Inflammatory macrophage treated with lipopolysaccharide for 1 hour (primary cell): Measurements from ENCODE around the gene RPL37.
"Not testable (repeated sequence)": the region's sequence is repeated elsewhere in the genome, so short reads cannot be mapped to it uniquely, and the experiment has no call there.

Experiments used
- DNase-seq, 2 donors: peaks; one replicate each; pipeline ENCODE4 v3.0.0-alpha.2; 2020 to 2022

RPL37 gene

GRCh38 chr5:40833712-40834229 is 1.3 kb downstream of the RPL37 start:
- no peak for DNase-seq

GRCh38 chr5:40832345-40832744 is 2.7 kb downstream of the RPL37 start:
- no peak for DNase-seq

DNA sequence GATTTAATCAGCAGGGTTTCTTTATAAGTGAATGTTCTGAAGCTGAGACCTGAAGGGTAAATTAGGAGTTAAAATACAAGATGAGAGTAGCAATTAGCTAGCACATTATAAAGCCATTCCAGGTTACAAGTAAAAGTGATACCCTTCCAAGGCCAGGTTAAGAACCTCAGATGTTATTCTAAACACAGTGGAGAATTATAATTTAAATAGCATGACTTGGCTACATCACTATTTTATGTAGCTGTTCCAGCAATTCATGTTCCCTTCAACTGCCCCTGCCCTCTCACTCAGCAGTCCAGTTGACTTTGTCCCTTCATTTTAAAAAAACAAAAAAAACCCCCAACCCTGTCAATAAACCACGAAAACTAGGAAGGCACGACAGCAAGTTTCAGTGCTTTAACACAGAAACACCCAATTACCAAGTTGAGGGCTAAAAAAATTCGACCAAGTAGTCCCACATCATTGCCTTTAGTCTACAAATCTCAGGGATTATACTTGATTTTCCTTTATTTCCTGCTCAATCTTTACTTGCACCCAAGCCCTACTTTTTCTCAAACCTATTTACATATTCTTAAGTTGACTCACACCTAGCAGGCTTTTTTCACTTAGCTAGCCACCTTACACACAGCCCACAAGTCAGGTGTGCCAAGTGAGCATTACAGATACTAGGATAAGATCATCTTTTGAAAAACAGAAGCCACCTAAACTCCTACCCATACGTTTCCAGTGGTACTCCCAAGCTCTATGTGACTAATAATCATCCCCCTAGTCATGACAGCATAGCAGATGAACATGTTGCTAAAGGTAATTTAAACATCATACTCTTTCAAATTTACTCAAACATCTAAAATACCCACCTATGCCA is 3.4 kb downstream of the RPL37 start:
- no peak for DNase-seq

DNA sequence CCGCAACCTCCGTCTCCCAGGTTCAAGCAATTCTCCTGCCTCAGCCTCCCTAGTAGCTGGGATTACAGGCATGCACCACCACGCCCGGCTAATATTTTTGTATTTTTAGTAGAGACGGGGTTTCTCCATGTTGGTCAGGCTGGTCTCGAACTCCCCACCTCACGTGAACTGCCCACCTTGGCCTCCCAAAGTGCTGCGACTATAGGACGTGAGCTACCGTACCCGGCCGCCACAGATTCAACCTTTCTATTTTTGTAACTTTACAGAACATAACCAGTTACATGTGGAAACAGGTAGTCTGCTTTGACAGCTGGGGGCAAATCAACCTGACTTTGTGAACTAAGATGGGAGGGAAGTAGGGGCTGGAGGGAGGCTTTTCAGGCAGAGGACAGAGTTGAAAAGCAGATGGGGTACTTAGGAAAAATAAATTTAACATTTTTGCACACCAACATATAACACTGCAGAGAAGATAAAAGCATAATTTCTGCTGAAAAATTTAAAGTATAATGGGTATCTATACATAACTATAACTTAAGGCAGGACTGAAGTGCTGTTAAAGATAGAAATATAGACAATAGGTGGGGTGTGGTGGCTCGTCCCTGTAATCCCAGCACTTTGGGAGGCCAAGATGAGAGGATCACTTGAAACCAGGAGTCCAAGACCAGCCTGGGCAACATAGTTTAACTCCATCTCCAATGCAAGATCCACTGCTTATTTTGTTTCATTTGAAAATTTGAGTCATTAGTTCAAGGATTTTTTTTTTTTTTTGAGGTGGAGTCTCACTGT is 5.1 kb downstream of the RPL37 start:
- no peak for DNase-seq

GRCh38 chr5:40828690-40829661 is 6.0 kb downstream of the RPL37 start:
- no peak for DNase-seq

- no peak for DNase-seq
Measured at GRCh38 chr5:40828021-40828631, 6.9 kb downstream of the RPL37 start.

- DNase-seq: no peak
Measured at GRCh38 chr5:40827188-40827977, 7.6 kb downstream of the RPL37 start.

DNA sequence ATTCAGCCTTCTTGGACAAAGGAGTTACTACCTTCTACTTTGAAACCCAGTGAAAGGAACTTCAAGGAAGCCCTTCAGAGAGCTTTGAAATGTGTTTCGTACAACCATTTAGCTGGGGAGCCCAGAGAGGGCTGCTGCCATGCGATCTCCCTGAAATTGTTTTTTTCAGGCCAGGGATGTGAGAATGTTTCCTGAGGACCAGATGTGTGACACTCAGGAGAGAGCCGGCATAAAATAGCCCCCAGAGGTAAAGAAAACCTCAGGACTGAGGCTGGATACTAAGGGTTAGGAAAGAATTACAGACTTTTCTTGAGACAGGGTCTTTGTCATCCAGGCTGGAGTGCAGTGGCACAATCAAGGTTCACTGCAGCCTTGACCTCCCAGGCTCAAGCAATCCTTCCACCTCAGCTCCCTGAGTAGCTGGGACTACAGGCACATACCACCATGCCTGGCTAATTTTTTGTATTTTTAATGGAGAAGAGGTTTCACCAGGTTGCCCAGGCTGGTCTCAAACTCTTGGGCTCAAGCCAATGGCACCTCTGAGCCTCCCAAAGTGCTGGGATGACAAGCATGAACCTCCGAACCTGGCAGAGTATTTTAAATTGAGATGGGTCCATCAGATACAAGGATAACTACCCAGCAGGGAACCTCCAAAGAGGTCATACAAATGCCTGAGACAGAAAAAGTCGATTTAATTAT is 8.4 kb downstream of the RPL37 start:
- DNase-seq: no peak

- DNase-seq: not testable (repeated sequence)
Measured at GRCh38 chr5:40825461-40826043, 9.5 kb downstream of the RPL37 start.

DNA sequence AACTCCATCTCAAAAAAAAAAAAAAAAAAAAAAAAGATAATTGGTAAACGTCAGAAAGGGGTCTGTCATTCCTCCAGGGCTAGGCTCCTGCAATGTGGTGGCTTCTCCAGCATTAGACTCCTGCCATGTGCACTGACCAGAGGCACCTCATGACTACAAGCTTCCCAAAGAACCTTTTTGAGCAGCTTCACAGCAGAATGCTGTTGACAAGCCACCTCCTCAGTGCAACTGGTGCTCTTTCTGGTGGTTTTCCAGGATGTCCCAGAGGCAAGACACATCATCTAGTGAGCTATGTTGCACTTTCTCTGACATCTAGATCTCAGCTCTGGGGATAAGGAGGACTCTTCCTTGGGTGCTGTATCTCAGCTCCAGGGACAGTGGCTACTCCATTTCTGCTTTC is 11.6 kb downstream of the RPL37 start:
- no peak for DNase-seq

GRCh38 chr5:40813698-40814281 is 21.2 kb downstream of the RPL37 start:
- no peak for DNase-seq

GRCh38 chr5:40812125-40812524 is 22.9 kb downstream of the RPL37 start:
- DNase-seq: no peak

- no peak for DNase-seq
Measured at GRCh38 chr5:40801771-40802562, 33.1 kb downstream of the RPL37 start.

DNA sequence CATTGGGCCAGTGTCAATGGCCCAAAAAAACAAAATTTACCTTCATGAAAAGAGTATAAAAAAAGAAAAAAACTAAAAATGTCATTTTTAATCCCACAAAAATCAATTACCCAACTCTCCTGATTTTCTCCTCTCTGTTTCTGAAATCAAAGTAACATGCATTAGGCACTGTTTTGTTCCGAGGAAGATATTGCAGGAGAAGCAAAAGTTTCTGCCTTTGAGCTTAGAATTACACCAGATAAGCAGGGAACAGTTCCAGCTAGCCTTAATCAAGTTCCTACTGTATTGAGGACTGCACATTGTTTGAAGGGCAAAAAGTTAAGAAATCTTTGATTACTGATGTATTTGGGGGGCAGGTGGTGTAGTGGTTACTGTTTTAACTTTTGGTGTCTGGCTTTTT is 35.8 kb downstream of the RPL37 start:
- no peak for DNase-seq

- DNase-seq: no peak
Measured at GRCh38 chr5:40798801-40799210, 36.2 kb downstream of the RPL37 start.

DNA sequence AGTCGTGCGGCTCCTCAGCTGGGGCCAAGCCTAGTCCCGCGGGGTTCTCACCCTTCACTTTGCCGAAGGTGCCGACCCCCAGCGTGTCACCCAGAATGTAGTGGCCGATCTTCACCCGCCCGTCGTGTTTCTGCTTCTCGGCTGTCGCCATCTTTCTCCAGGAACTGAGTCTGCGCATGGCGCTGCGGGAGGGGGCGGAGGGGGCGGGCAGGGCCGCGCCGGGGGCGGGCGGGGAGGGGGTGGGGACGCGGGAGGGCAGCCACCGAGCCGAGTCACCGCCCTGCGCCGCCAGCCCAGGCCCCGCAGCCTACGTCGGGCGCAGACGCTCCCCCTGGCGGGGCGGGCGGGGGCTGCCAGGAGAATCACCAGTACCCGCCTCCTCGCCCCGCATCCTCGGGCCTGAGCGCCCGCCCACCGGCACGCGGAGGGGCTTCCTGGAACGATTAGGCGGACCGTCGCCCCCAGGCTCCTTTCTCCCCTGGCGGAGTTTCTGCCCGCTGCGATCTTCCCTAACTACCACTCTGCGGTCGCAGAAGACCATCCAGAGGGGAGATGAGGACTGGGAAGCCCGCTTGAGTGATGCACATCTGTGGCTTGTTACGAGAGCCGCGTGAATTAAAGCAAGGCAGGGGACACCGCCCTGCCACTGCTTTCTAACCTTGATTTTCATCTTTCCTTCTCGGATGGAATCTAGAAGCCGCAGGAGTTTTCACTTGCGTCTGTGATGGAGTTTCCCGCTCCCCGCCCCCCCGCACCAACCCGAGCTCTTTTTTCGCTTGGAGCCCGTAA is 36.8 kb downstream of the RPL37 start, which contains the start of gene PRKAA1:
Gene PRKAA1 (minus strand): TSS at position 363 of the 789 bp plus-strand sequence. CDS start 185 bp downstream, at position 178.
- peak; percentile 59 to 81 for DNase-seq

- peak; percentile 18 to 48 for DNase-seq
Measured at GRCh38 chr5:40797273-40798011, 37.6 kb downstream of the RPL37 start.
